HepG2 (cell line): ENCODE data around the gene TTBK1. TPM values are rescaled to one million over a fixed set of nuclear protein-coding genes. Genes with fewer than 3 reads are reported as not detected.

Source experiments
- ATAC-seq: fragments of 200-7000 bp; cut with Tn5 transposase; 3 replicates; pipeline ENCODE4 v1.9.1; 2020; ENCODE audit warnings: mild to moderate bottlenecking, moderate library complexity
- BruUV-seq: library from RNA; stranded (reverse); fragments of 400-500 nt; replicated peaks from 2 replicates; lab custom pipeline; 2021; lab: Mats Ljungman, UMichigan
- CTCF ChIA-PET: fragments of 300-600 bp; formaldehyde crosslinking; extraction: SDS; loops from one replicate; lab custom pipeline; 2021; ENCODE audit warnings: low total read pairs, inconsistent platforms, low intra/inter-chr PET ratio; lab: Yijun Ruan, JAX
- POLR2A ChIA-PET: fragments of 350-600 bp; sonication (Branson Sonifier 250); formaldehyde crosslinking; loops from one replicate; lab custom pipeline; 2020; ENCODE audit warnings: antibody characterized with exemption, inconsistent platforms; lab: Yijun Ruan, JAX
- DNase-seq: peaks from one replicate; pipeline ENCODE4 v3.0.0-alpha.2; 2015; ENCODE audit warnings: low spot score
- FAIRE-seq: peaks from 3 replicates; lab custom pipeline; 2011; peaks lifted over from hg19 to GRCh38; lab: Jason Lieb, UNC
- H2AFZ ChIP-seq: one replicate; pipeline ENCODE4 v1.6.1; 2011; ENCODE audit warnings: low read length, inconsistent platforms
- H3K27ac ChIP-seq: fragments of 300-600 bp; 3 replicates; pipeline ENCODE4 v1.8.0; 2011; ENCODE audit warnings: mixed run types, mild to moderate bottlenecking, mixed read lengths, low read length, inconsistent platforms; ENCODE audit not compliant: insufficient read depth; ENCODE audit errors: extremely low read length
- H3K27me3 ChIP-seq, 2 experiments: fragments of 200-600 bp in 1 of 2; 2 replicates in 1 of 2; 3 replicates in 1 of 2; pipeline versions ENCODE4 v1.6.0 to v1.8.0; 2011; ENCODE audit warnings: low read length in 2 of 2, mild to moderate bottlenecking in 2 of 2, moderate library complexity in 2 of 2, inconsistent platforms in 1 of 2; ENCODE audit not compliant: insufficient read depth in 2 of 2, control insufficient read depth in 1 of 2
- H3K36me3 ChIP-seq, 2 experiments: fragments of 200-600 bp in 1 of 2; replicated peaks in 1 of 2; 2 replicates in 1 of 2; 3 replicates in 1 of 2; pipeline versions ENCODE4 v1.5.1 to v1.8.0; 2011; ENCODE audit warnings: low read length in 2 of 2, inconsistent platforms in 1 of 2; ENCODE audit not compliant: insufficient read depth in 2 of 2, control insufficient read depth in 1 of 2
- H3K4me1 ChIP-seq: 2 replicates; pipeline ENCODE4 v1.5.1; 2012; ENCODE audit warnings: low read length, inconsistent platforms; ENCODE audit not compliant: insufficient read depth
- H3K4me2 ChIP-seq: 2 replicates; pipeline ENCODE4 v1.6.0; 2011; ENCODE audit warnings: low read depth, low read length, inconsistent platforms
- H3K4me3 ChIP-seq, 3 experiments: fragments of 200-600 bp in 1 of 3; sonication (generic), shearing (Covaris generic) in 1 of 3; replicated peaks in 1 of 3; 2 replicates each; pipeline ENCODE4 v1.5.1; 2011 to 2016; ENCODE audit warnings: low read length in 3 of 3, inconsistent platforms in 2 of 3, low read depth in 2 of 3, mild to moderate bottlenecking in 2 of 3, control low read depth in 1 of 3, mixed read lengths in 1 of 3; ENCODE audit not compliant: insufficient read depth in 1 of 3
- H3K79me2 ChIP-seq: one replicate; pipeline ENCODE4 v1.6.1; 2011; ENCODE audit warnings: low read length, inconsistent platforms; ENCODE audit not compliant: insufficient read depth
- H3K9ac ChIP-seq: 2 replicates; pipeline ENCODE4 v1.6.0; 2011; ENCODE audit warnings: mild to moderate bottlenecking, low read depth, low read length, inconsistent platforms; ENCODE audit not compliant: insufficient read depth
- H3K9me3 ChIP-seq: 2 replicates; pipeline ENCODE4 v1.5.1; 2012; ENCODE audit warnings: mild to moderate bottlenecking, low read length
- H4K20me1 ChIP-seq: 2 replicates; pipeline ENCODE4 v1.6.0; 2011; ENCODE audit warnings: inconsistent platforms, mild to moderate bottlenecking, low read length, moderate library complexity; ENCODE audit not compliant: insufficient read depth
- ZNF34 ChIP-seq: sonication (generic); formaldehyde crosslinking; IDR thresholded peaks from 2 replicates; pipeline ENCODE4 v1.4.0; 2020; ENCODE audit warnings: mild to moderate bottlenecking, missing genetic modification reagents, borderline replicate concordance
- ZNF530 ChIP-seq: sonication (generic); formaldehyde crosslinking; IDR thresholded peaks from 2 replicates; pipeline ENCODE4 v1.5.0; 2020; ENCODE audit warnings: low read depth, mild to moderate bottlenecking, missing genetic modification reagents
- ZNF607 ChIP-seq: sonication (generic); formaldehyde crosslinking; IDR thresholded peaks from 2 replicates; pipeline ENCODE4 v1.5.1; 2020; ENCODE audit warnings: missing genetic modification reagents, mild to moderate bottlenecking, borderline replicate concordance
- WGBS: methylation state at CpG from one replicate; pipeline ENCODE4 v1.1.6; 2017; ENCODE audit warnings: low lambda C conversion rate; 5-methylcytosine and 5-hydroxymethylcytosine counted together
- in situ Hi-C: cut with HindIII; loops from 2 replicates; pipeline ENCODE4 v1.10.0; 2017; ENCODE audit warnings: low pct_unique_long_range_greater_than_20kb; ENCODE audit not compliant: extremely low pct_ligation_motif_present
- intact Hi-C: fragments of 100-400 bp; cut with micrococcal nuclease; formaldehyde crosslinking; loops from one replicate; pipeline ENCODE4 v1.10.0; 2022; ENCODE audit not compliant: unreplicated experiment
- polyA plus RNA-seq, 8 experiments: library from polyadenylated mRNA; depleted of rRNA in 3 of 8; stranded (reverse) in 7 of 8; unstranded in 1 of 8; fragments of >200 nt; fragmentation: Illumina TruSeq in 4 of 8; extraction: Trizol in 4 of 8; gene quantifications; 2 replicates each; pipeline versions ENCODE4 v1.2.1 to v1.2.3, GENCODE V29; 2011 to 2016; ENCODE audit warnings: low read depth in 4 of 8, missing spikeins in 1 of 8, mixed read lengths in 1 of 8; ENCODE audit not compliant: insufficient read depth in 1 of 8
- total RNA-seq, 5 experiments: library from RNA; depleted of rRNA; stranded (reverse); fragments of >200 nt; fragmentation: Illumina TruSeq; extraction: Trizol; gene quantifications; 2 replicates each; pipeline ENCODE4 v1.2.3, GENCODE V29; 2016; ENCODE audit warnings: low read depth in 1 of 5
- TF ChIP-seq, protein P1 (sequence below): sonication (generic); formaldehyde crosslinking; IDR thresholded peaks from one replicate; pipeline ENCODE4 v1.5.1; 2020; ENCODE audit warnings: mild to moderate bottlenecking, missing genetic modification reagents; ENCODE audit errors: not compliant biosample characterization
- TF ChIP-seq, protein P2 (sequence below): sonication (generic); formaldehyde crosslinking; IDR thresholded peaks from 2 replicates; pipeline ENCODE4 v1.4.0; 2020; ENCODE audit warnings: missing genetic modification reagents
- TF ChIP-seq, protein P3 (sequence below): sonication (generic); formaldehyde crosslinking; IDR thresholded peaks from 2 replicates; pipeline ENCODE4 v1.4.0; 2020; ENCODE audit warnings: missing genetic modification reagents
- TF ChIP-seq, protein P4 (sequence below): sonication (generic); formaldehyde crosslinking; IDR thresholded peaks from 2 replicates; pipeline ENCODE4 v1.8.1; 2023; ENCODE audit warnings: mild to moderate bottlenecking, missing genetic modification reagents
- TF ChIP-seq, protein P5 (sequence below): sonication (generic); formaldehyde crosslinking; IDR thresholded peaks from 2 replicates; pipeline ENCODE4 v1.5.0; 2020; ENCODE audit warnings: missing genetic modification reagents

The TTBK1 gene
- total and polyA plus RNA-seq, 2 of the 13 experiments (the other 11 are each of a cell fraction or from before 2014, with no cell fraction given), result 0.24 to 0.33 TPM

DNA sequence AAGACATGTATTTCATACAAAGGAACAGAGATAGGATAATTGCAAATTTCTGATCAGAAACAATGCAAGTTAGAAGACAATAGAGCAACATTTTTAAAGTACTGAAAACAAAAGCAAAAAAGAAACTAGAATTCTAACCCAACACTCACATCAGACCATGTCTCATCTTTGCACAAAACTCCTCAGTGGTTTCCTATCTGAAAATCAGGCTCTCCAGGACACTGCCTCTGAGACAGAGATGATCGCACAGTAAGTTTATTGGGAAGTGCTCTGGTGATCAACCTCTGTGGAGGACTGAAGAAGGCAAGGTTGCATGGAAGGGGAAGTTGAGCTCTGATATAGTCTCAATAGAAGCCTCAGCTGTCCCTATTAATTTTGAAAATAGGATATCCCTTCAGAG is 2.3 kb upstream of the TTBK1 start:
- Histone ChIP-seq H3K4me1 (peaks cover 20% of the 10 kb centered on the region), H2AFZ (no peak overlapping the region), H3K9me3 (no peaks in the 10 kb centered on the region), H3K79me2 (no peaks in the 10 kb centered on the region), H3K36me3 (no peaks in the 10 kb centered on the region), H3K27ac (no peak overlapping the region), H3K27me3 (peaks cover 9 to 52% of the 10 kb centered on the region in 2 experiments), H4K20me1 (no peaks in the 10 kb centered on the region), H3K9ac (no peak overlapping the region), H3K4me3 (no peak overlapping the region), H3K4me2 (no peak overlapping the region)
- in situ Hi-C loops (no loop called here), intact Hi-C loops (no loop called here)
- 47% methylated on average over 1 of the region's 1 CpG for WGBS
- ATAC-seq (no peak), DNase-seq (no peak), FAIRE-seq (no peak)
- ChIA-PET CTCF (no interaction called here), POLR2A (no interaction called here)
- BruUV-seq, result no TSS peak
- TF ChIP-seq, protein P1, sequence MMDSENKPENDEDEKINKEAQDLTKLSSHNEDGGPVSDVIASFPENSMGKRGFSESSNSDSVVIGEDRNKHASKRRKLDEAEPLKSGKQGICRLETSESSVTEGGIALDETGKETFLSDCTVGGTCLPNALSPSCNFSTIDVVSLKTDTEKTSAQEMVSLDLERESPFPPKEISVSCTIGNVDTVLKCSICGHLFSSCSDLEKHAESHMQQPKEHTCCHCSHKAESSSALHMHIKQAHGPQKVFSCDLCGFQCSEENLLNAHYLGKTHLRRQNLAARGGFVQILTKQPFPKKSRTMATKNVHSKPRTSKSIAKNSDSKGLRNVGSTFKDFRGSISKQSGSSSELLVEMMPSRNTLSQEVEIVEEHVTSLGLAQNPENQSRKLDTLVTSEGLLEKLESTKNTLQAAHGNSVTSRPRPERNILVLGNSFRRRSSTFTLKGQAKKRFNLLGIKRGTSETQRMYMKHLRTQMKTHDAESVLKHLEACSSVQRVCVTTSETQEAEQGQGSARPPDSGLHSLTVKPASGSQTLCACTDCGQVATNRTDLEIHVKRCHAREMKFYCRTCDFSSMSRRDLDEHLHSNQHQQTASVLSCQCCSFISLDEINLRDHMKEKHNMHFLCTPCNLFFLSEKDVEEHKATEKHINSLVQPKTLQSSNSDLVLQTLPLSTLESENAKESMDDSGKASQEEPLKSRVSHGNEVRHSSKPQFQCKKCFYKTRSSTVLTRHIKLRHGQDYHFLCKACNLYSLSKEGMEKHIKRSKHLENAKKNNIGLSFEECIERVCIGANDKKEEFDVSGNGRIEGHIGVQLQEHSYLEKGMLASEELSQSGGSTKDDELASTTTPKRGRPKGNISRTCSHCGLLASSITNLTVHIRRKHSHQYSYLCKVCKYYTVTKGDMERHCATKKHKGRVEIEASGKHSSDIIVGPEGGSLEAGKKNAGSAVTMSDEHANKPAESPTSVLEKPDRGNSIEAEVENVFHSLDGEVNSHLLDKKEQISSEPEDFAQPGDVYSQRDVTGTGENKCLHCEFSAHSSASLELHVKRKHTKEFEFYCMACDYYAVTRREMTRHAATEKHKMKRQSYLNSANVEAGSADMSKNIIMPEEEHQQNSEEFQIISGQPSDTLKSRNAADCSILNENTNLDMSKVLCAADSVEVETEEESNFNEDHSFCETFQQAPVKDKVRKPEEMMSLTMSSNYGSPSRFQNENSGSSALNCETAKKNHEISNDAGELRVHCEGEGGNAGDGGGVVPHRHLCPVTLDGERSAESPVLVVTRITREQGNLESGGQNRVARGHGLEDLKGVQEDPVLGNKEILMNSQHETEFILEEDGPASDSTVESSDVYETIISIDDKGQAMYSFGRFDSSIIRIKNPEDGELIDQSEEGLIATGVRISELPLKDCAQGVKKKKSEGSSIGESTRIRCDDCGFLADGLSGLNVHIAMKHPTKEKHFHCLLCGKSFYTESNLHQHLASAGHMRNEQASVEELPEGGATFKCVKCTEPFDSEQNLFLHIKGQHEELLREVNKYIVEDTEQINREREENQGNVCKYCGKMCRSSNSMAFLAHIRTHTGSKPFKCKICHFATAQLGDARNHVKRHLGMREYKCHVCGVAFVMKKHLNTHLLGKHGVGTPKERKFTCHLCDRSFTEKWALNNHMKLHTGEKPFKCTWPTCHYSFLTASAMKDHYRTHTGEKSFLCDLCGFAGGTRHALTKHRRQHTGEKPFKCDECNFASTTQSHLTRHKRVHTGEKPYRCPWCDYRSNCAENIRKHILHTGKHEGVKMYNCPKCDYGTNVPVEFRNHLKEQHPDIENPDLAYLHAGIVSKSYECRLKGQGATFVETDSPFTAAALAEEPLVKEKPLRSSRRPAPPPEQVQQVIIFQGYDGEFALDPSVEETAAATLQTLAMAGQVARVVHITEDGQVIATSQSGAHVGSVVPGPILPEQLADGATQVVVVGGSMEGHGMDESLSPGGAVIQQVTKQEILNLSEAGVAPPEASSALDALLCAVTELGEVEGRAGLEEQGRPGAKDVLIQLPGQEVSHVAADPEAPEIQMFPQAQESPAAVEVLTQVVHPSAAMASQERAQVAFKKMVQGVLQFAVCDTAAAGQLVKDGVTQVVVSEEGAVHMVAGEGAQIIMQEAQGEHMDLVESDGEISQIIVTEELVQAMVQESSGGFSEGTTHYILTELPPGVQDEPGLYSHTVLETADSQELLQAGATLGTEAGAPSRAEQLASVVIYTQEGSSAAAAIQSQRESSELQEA (CRISPR knock-in tag), result no peak
- TF ChIP-seq, protein P2, sequence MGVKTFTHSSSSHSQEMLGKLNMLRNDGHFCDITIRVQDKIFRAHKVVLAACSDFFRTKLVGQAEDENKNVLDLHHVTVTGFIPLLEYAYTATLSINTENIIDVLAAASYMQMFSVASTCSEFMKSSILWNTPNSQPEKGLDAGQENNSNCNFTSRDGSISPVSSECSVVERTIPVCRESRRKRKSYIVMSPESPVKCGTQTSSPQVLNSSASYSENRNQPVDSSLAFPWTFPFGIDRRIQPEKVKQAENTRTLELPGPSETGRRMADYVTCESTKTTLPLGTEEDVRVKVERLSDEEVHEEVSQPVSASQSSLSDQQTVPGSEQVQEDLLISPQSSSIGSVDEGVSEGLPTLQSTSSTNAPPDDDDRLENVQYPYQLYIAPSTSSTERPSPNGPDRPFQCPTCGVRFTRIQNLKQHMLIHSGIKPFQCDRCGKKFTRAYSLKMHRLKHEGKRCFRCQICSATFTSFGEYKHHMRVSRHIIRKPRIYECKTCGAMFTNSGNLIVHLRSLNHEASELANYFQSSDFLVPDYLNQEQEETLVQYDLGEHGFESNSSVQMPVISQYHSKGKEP (CRISPR knock-in tag), result no peak
- TF ChIP-seq, protein P3, sequence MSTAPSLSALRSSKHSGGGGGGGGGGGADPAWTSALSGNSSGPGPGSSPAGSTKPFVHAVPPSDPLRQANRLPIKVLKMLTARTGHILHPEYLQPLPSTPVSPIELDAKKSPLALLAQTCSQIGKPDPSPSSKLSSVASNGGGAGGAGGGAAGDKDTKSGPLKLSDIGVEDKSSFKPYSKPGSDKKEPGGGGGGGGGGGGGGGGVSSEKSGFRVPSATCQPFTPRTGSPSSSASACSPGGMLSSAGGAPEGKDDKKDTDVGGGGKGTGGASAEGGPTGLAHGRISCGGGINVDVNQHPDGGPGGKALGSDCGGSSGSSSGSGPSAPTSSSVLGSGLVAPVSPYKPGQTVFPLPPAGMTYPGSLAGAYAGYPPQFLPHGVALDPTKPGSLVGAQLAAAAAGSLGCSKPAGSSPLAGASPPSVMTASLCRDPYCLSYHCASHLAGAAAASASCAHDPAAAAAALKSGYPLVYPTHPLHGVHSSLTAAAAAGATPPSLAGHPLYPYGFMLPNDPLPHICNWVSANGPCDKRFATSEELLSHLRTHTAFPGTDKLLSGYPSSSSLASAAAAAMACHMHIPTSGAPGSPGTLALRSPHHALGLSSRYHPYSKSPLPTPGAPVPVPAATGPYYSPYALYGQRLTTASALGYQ (CRISPR knock-in tag), result no peak
- TF ChIP-seq ZNF34 (CRISPR knock-in tag) (no peak), ZNF530 (CRISPR knock-in tag) (no peak), ZNF607 (no peak)
- TF ChIP-seq, protein P4, sequence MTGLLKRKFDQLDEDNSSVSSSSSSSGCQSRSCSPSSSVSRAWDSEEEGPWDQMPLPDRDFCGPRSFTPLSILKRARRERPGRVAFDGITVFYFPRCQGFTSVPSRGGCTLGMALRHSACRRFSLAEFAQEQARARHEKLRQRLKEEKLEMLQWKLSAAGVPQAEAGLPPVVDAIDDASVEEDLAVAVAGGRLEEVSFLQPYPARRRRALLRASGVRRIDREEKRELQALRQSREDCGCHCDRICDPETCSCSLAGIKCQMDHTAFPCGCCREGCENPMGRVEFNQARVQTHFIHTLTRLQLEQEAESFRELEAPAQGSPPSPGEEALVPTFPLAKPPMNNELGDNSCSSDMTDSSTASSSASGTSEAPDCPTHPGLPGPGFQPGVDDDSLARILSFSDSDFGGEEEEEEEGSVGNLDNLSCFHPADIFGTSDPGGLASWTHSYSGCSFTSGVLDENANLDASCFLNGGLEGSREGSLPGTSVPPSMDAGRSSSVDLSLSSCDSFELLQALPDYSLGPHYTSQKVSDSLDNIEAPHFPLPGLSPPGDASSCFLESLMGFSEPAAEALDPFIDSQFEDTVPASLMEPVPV (CRISPR knock-in tag), result no peak
- TF ChIP-seq, protein P5, sequence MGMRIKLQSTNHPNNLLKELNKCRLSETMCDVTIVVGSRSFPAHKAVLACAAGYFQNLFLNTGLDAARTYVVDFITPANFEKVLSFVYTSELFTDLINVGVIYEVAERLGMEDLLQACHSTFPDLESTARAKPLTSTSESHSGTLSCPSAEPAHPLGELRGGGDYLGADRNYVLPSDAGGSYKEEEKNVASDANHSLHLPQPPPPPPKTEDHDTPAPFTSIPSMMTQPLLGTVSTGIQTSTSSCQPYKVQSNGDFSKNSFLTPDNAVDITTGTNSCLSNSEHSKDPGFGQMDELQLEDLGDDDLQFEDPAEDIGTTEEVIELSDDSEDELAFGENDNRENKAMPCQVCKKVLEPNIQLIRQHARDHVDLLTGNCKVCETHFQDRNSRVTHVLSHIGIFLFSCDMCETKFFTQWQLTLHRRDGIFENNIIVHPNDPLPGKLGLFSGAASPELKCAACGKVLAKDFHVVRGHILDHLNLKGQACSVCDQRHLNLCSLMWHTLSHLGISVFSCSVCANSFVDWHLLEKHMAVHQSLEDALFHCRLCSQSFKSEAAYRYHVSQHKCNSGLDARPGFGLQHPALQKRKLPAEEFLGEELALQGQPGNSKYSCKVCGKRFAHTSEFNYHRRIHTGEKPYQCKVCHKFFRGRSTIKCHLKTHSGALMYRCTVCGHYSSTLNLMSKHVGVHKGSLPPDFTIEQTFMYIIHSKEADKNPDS (CRISPR knock-in tag), result no peak
